SK-N-SH (cell line): ENCODE results near the gene SRGAP2. TPM values are rescaled to one million over a fixed set of nuclear protein-coding genes. Genes with fewer than 3 reads are reported as not detected.
"Not testable (repeated sequence)": the region's sequence is repeated elsewhere in the genome, so short reads cannot be mapped to it uniquely, and the experiment has no call there.

ENCODE experiments used
- CTCF ChIA-PET: fragments of 300-600, 350-600 bp; formaldehyde crosslinking; extraction: SDS; loops from one replicate; lab custom pipeline; 2021; lab: Yijun Ruan, JAX
- POLR2A ChIA-PET: fragments of 350-600 bp; sonication (Branson Sonifier 250); formaldehyde crosslinking; extraction: SDS; loops from one replicate; lab custom pipeline; 2020; ENCODE audit warnings: antibody characterized with exemption, inconsistent platforms; lab: Yijun Ruan, JAX
- DNase-seq: peaks from one replicate; pipeline ENCODE4 v3.0.0; 2012
- H2AFZ ChIP-seq: fragments of 200-600 bp; sonication (generic); 2 replicates; pipeline ENCODE4 v1.8.1; 2016; ENCODE audit warnings: antibody characterized with exemption, mild to moderate bottlenecking, low read depth
- H3F3A ChIP-seq: fragments of 200-600 bp; sonication (generic); replicated peaks from 2 replicates; pipeline ENCODE3; 2016; ENCODE audit warnings: antibody characterized with exemption, mild to moderate bottlenecking; ENCODE audit not compliant: insufficient read depth
- H3K27ac ChIP-seq, 2 experiments: fragments of 200-500 bp in 1 of 2; fragments of 200-600 bp in 1 of 2; sonication (Bioruptor generic) in 1 of 2; sonication (generic), shearing (Covaris generic) in 1 of 2; 2 replicates each; pipeline versions ENCODE4 v1.5.1 to v1.6.1; 2014 to 2016; ENCODE audit warnings: low read depth in 2 of 2, inconsistent platforms in 1 of 2, low read length in 1 of 2, mild to moderate bottlenecking in 1 of 2, mixed read lengths in 1 of 2
- H3K27me3 ChIP-seq: fragments of 200-600 bp; sonication (generic), shearing (Covaris generic); 2 replicates; pipeline ENCODE4 v1.6.1; 2016; ENCODE audit warnings: mixed run types; ENCODE audit not compliant: insufficient read depth
- H3K36me3 ChIP-seq, 2 experiments: fragments of 200-500 bp in 1 of 2; fragments of 200-600 bp in 1 of 2; sonication (Bioruptor generic) in 1 of 2; sonication (generic) in 1 of 2; replicated peaks in 1 of 2; 2 replicates each; pipeline versions ENCODE3 to v1.5.1; 2014 to 2016; ENCODE audit warnings: low read length in 1 of 2, mild to moderate bottlenecking in 1 of 2; ENCODE audit not compliant: insufficient read depth in 2 of 2, control insufficient read depth in 1 of 2
- H3K4me1 ChIP-seq, 2 experiments: fragments of 200-500 bp in 1 of 2; fragments of 200-600 bp in 1 of 2; sonication (Bioruptor generic) in 1 of 2; sonication (generic), shearing (Covaris generic) in 1 of 2; 2 replicates each; pipeline versions ENCODE4 v1.5.1 to v1.6.1; 2014 to 2016; ENCODE audit warnings: low read depth in 1 of 2, low read length in 1 of 2, mixed run types in 1 of 2; ENCODE audit not compliant: insufficient read depth in 2 of 2, control insufficient read depth in 1 of 2
- H3K4me2 ChIP-seq: fragments of 200-600 bp; sonication (generic), shearing (Covaris generic); 2 replicates; pipeline ENCODE4 v1.6.1; 2017; ENCODE audit warnings: mixed run types
- H3K4me3 ChIP-seq, 2 experiments: fragments of 200-500 bp in 1 of 2; fragments of 200-600 bp in 1 of 2; sonication (Bioruptor generic) in 1 of 2; sonication (generic), shearing (Covaris generic) in 1 of 2; 2 replicates each; pipeline versions ENCODE4 v1.5.1 to v1.8.1; 2014 to 2016; ENCODE audit warnings: low read depth in 2 of 2, inconsistent platforms in 1 of 2, low read length in 1 of 2, mild to moderate bottlenecking in 1 of 2, mixed read lengths in 1 of 2, moderate library complexity in 1 of 2
- H3K79me2 ChIP-seq: fragments of 200-600 bp; sonication (generic); 2 replicates; pipeline ENCODE4 v1.8.1; 2017; ENCODE audit warnings: mild to moderate bottlenecking; ENCODE audit not compliant: insufficient read depth
- H3K9ac ChIP-seq: fragments of 200-600 bp; sonication (generic); 2 replicates; pipeline ENCODE4 v1.6.1; 2017; ENCODE audit warnings: mixed run types
- H3K9me2 ChIP-seq: fragments of 200-600 bp; sonication (generic); 2 replicates; pipeline ENCODE4 v1.6.1; 2017; ENCODE audit warnings: mixed run types
- H3K9me3 ChIP-seq: fragments of 200-600 bp; sonication (generic); 2 replicates; pipeline ENCODE4 v1.6.1; 2017; ENCODE audit warnings: mixed run types, mild to moderate bottlenecking, moderate library complexity
- H4K20me1 ChIP-seq: fragments of 200-600 bp; sonication (generic); 2 replicates; pipeline ENCODE4 v1.6.1; 2017; ENCODE audit warnings: mild to moderate bottlenecking, mixed run types; ENCODE audit not compliant: insufficient read depth
- WGBS: methylation state at CpG from one replicate; pipeline ENCODE4 v1.1.6; 2017; ENCODE audit warnings: low lambda C conversion rate; 5-methylcytosine and 5-hydroxymethylcytosine counted together
- polyA plus RNA-seq, 3 experiments: library from polyadenylated mRNA; depleted of rRNA; stranded (reverse); fragments of >200 nt; gene quantifications; 2 replicates each; pipeline ENCODE4 v1.2.3, GENCODE V29; 2012

The SRGAP2 gene
- polyA plus RNA-seq, 1 of the 3 experiments (the other 2 are of a cell fraction) = 18.2 TPM

- CTCF ChIA-PET, H3K27me3 ChIP-seq, POLR2A ChIA-PET, H3K4me3 ChIP-seq, H3K27ac ChIP-seq, DNase-seq, H2AFZ ChIP-seq, H3F3A ChIP-seq, H3K4me2 ChIP-seq, H3K9me2 ChIP-seq, H4K20me1 ChIP-seq, H3K79me2 ChIP-seq, H3K9ac ChIP-seq, H3K36me3 ChIP-seq, H3K4me1 ChIP-seq, H3K9me3 ChIP-seq: not testable (repeated sequence)
- WGBS = 89% methylated on average over 9 of the region's 9 CpGs
These were observed 28.6 kb downstream of the SRGAP2 start for GRCh38 chr1:206231989-206232388.

- H3K9me2 ChIP-seq, H3K27me3 ChIP-seq, DNase-seq, H4K20me1 ChIP-seq, H3K9me3 ChIP-seq, H3K79me2 ChIP-seq, H3K4me1 ChIP-seq, H3K9ac ChIP-seq, H3K36me3 ChIP-seq, CTCF ChIA-PET, H3K27ac ChIP-seq, POLR2A ChIA-PET, H3K4me3 ChIP-seq, H3F3A ChIP-seq, H2AFZ ChIP-seq, H3K4me2 ChIP-seq: not testable (repeated sequence)
- WGBS = 61% methylated on average over 3 of the region's 5 CpGs
These were observed 29.8 kb downstream of the SRGAP2 start for GRCh38 chr1:206232970-206233645.

- 97% methylated on average over 2 of the region's 3 CpGs for WGBS
- H3K27me3 ChIP-seq, H4K20me1 ChIP-seq, H3K79me2 ChIP-seq, H3K27ac ChIP-seq, H3K4me1 ChIP-seq, DNase-seq, H3F3A ChIP-seq, H3K9me3 ChIP-seq, H3K9ac ChIP-seq, H3K36me3 ChIP-seq, CTCF ChIA-PET, H3K4me2 ChIP-seq, H2AFZ ChIP-seq, H3K4me3 ChIP-seq, POLR2A ChIA-PET, H3K9me2 ChIP-seq: not testable (repeated sequence)
These were observed 31.0 kb downstream of the SRGAP2 start for GRCh38 chr1:206234189-206234916.

GRCh38 chr1:206235190-206235589 is 31.8 kb downstream of the SRGAP2 start:
- H3K27me3 ChIP-seq, H3K79me2 ChIP-seq, CTCF ChIA-PET, H2AFZ ChIP-seq, H3K4me1 ChIP-seq, H3K36me3 ChIP-seq, H3K9ac ChIP-seq, H3F3A ChIP-seq, POLR2A ChIA-PET, H3K4me3 ChIP-seq, H3K27ac ChIP-seq, H3K9me3 ChIP-seq, H3K9me2 ChIP-seq, DNase-seq, H3K4me2 ChIP-seq, H4K20me1 ChIP-seq: not testable (repeated sequence)
- no CpG with 5 or more reads among the region's 2 CpGs for WGBS

GRCh38 chr1:206240288-206240687 is 36.9 kb downstream of the SRGAP2 start:
- H3F3A ChIP-seq, H3K9me2 ChIP-seq, H3K9me3 ChIP-seq, H3K36me3 ChIP-seq, DNase-seq, H3K27me3 ChIP-seq, H4K20me1 ChIP-seq, H3K4me2 ChIP-seq, CTCF ChIA-PET, POLR2A ChIA-PET, H2AFZ ChIP-seq, H3K27ac ChIP-seq, H3K9ac ChIP-seq, H3K4me1 ChIP-seq, H3K4me3 ChIP-seq: not testable (repeated sequence)
- 100% methylated on average over 2 of the region's 4 CpGs for WGBS
- peaks cover 18% of the 10 kb centered on the region; the same call in 1 of the 2 replicates for H3K79me2 ChIP-seq

- H3F3A ChIP-seq, H3K27me3 ChIP-seq, H3K4me2 ChIP-seq, H3K4me3 ChIP-seq, H4K20me1 ChIP-seq, DNase-seq, H3K9me2 ChIP-seq, POLR2A ChIA-PET, H3K4me1 ChIP-seq, H2AFZ ChIP-seq, CTCF ChIA-PET, H3K9me3 ChIP-seq, H3K36me3 ChIP-seq, H3K9ac ChIP-seq, H3K27ac ChIP-seq: not testable (repeated sequence)
- WGBS = 94% methylated on average over 3 of the region's 3 CpGs
- peaks cover 13% of the 10 kb centered on the region; the same call in 1 of the 2 replicates for H3K79me2 ChIP-seq
These were observed 40.0 kb downstream of the SRGAP2 start for GRCh38 chr1:206243335-206243734.
